Upper lobe of right lung (tissue), 1 donor: ENCODE data around the gene MRPL11. TPM values are rescaled to one million over a fixed set of nuclear protein-coding genes. Genes with fewer than 3 reads are reported as not detected.
"Not testable (repeated sequence)": the region's sequence is repeated elsewhere in the genome, so short reads cannot be mapped to it uniquely, and the experiment has no call there.

Experiments used
- ATAC-seq: fragments of 200-7000 bp; cut with Tn5 transposase; one replicate; pipeline ENCODE4 v1.9.1; 2020; ENCODE audit warnings: mild to moderate bottlenecking, moderate library complexity
- DNase-seq: peaks from one replicate; pipeline ENCODE4 v3.0.0-alpha.2; 2020
- H3K27ac ChIP-seq: fragments of 200-600 bp; one replicate; pipeline ENCODE4 v1.8.0; 2022
- H3K27me3 ChIP-seq: fragments of 200-600 bp; one replicate; pipeline ENCODE4 v1.8.0; 2022; ENCODE audit warnings: mild to moderate bottlenecking
- H3K36me3 ChIP-seq: fragments of 200-600 bp; one replicate; pipeline ENCODE4 v1.8.0; 2022
- H3K4me1 ChIP-seq: fragments of 200-600 bp; one replicate; pipeline ENCODE4 v1.8.0; 2022
- H3K4me3 ChIP-seq: fragments of 200-600 bp; one replicate; pipeline ENCODE4 v1.8.0; 2022; ENCODE audit warnings: mild to moderate bottlenecking
- H3K9me3 ChIP-seq: fragments of 200-600 bp; one replicate; pipeline ENCODE4 v1.8.0; 2022
- intact Hi-C: fragments of 100-400 bp; cut with DNase I; formaldehyde crosslinking; loops from one replicate; pipeline ENCODE4 v1.11.0; 2022
- total RNA-seq: library from RNA; stranded (reverse); fragmentation: NEBNext Ultra II Directional; extraction: Animal tissue kit (Norgen Biotek cat#: 25700); gene quantifications from one replicate; pipeline ENCODE4 v1.2.1, GENCODE V29; 2021
- TF ChIP-seq, protein P1 (sequence below): fragments of 200-600 bp; IDR thresholded peaks from one replicate; pipeline ENCODE4 v1.8.0; 2022; ENCODE audit warnings: antibody characterized with exemption
- donor health status: DM: no; HTN: yes; CAD: no; lungs with severe emphysema.

MRPL11 gene
- total RNA-seq, 1 donor from 2014 or later: 31.3 TPM

DNA sequence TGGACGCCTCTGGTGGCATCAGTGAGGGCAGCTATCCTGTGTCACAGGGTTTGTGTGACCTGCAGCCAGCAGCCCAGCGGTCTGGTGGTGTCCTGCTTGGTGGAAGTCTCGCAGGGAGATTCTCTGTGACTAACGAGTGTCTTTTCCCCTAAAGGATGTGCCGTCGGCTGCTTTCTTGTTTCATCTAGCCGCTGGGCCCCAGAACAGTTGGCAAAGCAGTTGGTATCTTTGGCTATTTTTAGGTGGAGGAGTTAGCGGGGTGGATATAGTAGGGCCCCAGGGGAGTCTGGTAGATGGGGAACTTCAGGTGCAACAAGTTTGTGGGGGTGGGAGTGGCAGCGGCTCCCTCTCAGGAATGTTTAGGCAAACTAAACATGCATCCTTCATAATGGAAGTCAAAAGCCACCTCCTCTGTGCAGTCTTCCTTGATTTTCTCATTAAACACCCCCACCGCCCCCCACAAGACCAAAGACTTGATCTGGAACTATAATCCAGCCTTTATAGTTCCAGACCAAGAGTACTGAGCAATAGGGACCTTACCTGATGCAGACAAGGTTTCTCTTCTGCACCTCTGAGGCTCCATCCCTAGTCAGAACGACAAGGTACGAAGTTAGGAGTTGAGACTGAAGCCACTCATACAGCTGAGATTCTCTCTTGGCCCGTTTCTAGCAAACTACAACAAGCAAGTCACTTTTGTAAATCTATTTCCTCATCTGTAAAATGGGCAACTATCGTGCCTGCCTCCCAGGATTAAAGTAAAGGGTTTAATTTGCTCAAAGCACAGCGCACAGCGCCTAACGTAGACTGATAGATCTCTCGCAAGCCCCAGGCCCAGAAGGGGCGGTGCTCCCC is 27.0 kb upstream of the MRPL11 start:
- Histone ChIP-seq H3K4me3 (peak overlapping the region; percentile 57), H3K4me1 (peaks cover 10% of the 10 kb centered on the region), H3K27me3 (no peaks in the 10 kb centered on the region), H3K27ac (no peak overlapping the region), H3K36me3 (no peaks in the 10 kb centered on the region), H3K9me3 (no peaks in the 10 kb centered on the region)
- no peak for ATAC-seq
- TF ChIP-seq, protein P1, sequence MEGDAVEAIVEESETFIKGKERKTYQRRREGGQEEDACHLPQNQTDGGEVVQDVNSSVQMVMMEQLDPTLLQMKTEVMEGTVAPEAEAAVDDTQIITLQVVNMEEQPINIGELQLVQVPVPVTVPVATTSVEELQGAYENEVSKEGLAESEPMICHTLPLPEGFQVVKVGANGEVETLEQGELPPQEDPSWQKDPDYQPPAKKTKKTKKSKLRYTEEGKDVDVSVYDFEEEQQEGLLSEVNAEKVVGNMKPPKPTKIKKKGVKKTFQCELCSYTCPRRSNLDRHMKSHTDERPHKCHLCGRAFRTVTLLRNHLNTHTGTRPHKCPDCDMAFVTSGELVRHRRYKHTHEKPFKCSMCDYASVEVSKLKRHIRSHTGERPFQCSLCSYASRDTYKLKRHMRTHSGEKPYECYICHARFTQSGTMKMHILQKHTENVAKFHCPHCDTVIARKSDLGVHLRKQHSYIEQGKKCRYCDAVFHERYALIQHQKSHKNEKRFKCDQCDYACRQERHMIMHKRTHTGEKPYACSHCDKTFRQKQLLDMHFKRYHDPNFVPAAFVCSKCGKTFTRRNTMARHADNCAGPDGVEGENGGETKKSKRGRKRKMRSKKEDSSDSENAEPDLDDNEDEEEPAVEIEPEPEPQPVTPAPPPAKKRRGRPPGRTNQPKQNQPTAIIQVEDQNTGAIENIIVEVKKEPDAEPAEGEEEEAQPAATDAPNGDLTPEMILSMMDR: no peak
- intact Hi-C loops: no loop called here
- no peak for DNase-seq

DNA sequence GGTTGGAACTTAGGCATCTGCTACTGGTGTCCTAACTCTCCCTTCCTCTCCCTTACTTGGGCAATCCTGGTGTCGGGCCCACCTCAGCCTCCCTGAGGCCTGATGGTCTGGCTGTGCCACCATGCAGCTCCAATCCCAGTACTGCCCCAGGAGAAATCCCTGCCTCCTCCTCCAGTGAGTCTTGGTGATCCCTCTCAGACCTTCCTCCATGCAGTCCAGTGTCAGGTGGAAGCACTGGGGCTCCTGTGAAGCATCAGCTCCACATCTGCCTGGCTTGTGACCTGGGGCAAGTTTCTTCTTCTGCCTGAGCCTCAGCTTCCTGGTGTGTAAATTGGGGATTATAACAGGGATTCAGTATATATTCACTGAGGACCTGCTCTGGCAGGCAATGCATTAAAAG is 26.3 kb upstream of the MRPL11 start:
- peaks cover 10% of the 10 kb centered on the region for H3K4me1 ChIP-seq
- TF ChIP-seq, protein P1: no peak
- H3K9me3 ChIP-seq: no peaks in the 10 kb centered on the region
- H3K4me3 ChIP-seq: no peak overlapping the region
- no peak overlapping the region for H3K27ac ChIP-seq
- no peaks in the 10 kb centered on the region for H3K36me3 ChIP-seq
- ATAC-seq: no peak
- DNase-seq: no peak
- intact Hi-C loops: no loop called here
- H3K27me3 ChIP-seq: no peaks in the 10 kb centered on the region

DNA sequence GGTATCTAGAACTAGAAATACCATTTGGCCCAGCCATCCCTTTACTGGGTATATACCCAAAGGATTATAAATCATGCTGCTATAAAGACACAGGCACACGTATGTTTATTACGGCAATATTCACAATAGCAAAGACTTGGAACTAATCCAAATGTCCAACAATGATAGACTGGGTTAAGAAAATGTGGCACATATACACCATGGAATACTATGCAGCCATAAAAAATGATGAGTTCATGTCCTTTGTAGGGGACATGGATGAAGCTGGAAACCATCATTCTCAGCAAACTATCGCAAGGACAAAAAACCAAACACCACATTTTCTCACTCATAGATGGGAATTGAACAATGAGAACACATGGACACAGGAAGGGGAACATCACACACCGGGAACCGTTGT is 25.5 kb upstream of the MRPL11 start:
- H3K27ac ChIP-seq, DNase-seq, ATAC-seq, H3K27me3 ChIP-seq, H3K4me1 ChIP-seq, H3K36me3 ChIP-seq, H3K4me3 ChIP-seq, H3K9me3 ChIP-seq, intact Hi-C loops: not testable (repeated sequence)

DNA sequence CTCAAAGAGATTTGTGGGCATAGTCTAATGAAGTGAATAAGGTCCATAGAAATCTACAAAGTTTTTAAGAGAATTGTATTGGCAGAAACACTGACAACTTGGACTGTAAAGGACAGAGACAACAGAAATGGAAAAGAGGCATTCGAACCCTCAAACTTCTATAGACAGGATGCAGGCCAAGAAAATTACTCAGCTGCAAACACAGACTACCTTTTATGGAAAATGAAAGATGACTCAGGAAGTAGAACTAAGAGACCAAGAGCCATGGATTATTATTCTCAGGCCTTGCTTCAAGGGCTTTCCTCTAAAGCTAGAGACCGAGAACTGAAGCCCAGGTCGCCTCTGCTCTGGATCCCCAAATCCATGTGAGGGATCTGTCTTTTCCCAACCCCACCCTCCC is 24.3 kb upstream of the MRPL11 start:
- no peaks in the 10 kb centered on the region for H3K27me3 ChIP-seq
- H3K36me3 ChIP-seq: no peaks in the 10 kb centered on the region
- no peak for ATAC-seq
- H3K27ac ChIP-seq: no peak overlapping the region
- TF ChIP-seq, protein P1: no peak
- intact Hi-C loops: no loop called here
- H3K9me3 ChIP-seq: no peaks in the 10 kb centered on the region
- no peak for DNase-seq
- H3K4me1 ChIP-seq: peaks cover 7% of the 10 kb centered on the region
- H3K4me3 ChIP-seq: no peak overlapping the region

DNA sequence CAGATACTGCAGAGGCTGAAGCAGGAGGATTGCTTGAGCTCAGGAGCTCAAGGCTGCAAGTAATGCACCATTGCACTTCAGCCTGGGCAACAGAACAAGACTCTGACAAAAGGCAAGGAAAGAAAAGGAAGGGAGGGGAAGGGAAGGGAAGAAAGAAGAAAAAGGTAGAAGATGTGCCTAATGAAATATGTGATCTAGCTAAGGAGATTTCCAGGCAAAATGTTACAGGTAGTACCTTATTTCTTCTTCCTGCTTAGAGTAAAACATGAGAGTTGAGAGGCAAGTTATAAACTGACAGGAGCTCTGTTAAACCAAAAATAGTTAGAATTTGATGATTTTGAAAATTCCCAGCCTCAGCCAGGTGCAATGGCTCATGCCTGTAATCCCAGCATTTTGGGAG is 23.4 kb upstream of the MRPL11 start:
- TF ChIP-seq, protein P1: no peak
- no peaks in the 10 kb centered on the region for H3K36me3 ChIP-seq
- H3K4me1 ChIP-seq: no peaks in the 10 kb centered on the region
- no peak overlapping the region for H3K27ac ChIP-seq
- DNase-seq: no peak
- H3K4me3 ChIP-seq: no peak overlapping the region
- intact Hi-C loops: no loop called here
- ATAC-seq: no peak
- no peaks in the 10 kb centered on the region for H3K27me3 ChIP-seq
- no peaks in the 10 kb centered on the region for H3K9me3 ChIP-seq

DNA sequence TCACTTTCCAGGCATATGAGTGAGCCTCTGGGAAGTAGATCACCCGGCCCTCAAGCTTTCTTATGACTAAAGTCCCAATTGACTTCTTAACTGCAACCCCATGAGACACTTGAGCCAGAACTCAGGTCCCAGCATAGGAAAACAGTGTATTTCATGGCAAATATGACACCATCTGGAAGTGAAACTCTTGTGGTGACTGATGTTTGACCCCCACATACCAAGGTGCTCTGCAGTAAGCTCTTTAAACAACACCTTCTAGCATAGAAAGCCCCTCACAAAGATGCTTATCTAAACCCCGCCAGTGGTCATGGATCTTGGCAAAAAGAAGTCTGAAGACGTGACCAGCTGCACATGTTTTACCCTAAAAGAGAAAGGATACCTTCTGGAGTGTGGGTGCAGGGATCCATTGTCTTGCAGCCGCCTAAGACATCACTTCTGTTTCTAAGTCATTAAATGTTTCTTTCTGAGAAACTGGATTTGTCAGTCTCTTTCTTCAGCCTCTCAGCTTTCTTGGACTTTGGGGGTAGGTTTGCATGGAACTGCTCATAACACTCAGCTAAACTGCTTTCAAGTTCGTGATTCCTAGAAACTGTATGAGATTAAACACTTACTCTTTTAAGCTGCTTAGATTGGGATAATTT is 20.6 kb upstream of the MRPL11 start:
- ATAC-seq: no peak
- intact Hi-C loops: no loop called here
- no peaks in the 10 kb centered on the region for H3K4me1 ChIP-seq
- no peaks in the 10 kb centered on the region for H3K36me3 ChIP-seq
- H3K4me3 ChIP-seq: no peak overlapping the region
- no peaks in the 10 kb centered on the region for H3K27me3 ChIP-seq
- no peaks in the 10 kb centered on the region for H3K9me3 ChIP-seq
- DNase-seq: no peak
- no peak overlapping the region for H3K27ac ChIP-seq
- TF ChIP-seq, protein P1: no peak
